NOMO-1 treated with DMSO at 0.1 percent for 48 hours (cell line): ENCODE results near the gene DOCK6.

ENCODE experiments used
- DNase-seq: peaks from one replicate; lab custom pipeline; 2025; ENCODE audit not compliant: unreplicated experiment; lab: John Stamatoyannopoulos, UW

The DOCK6 gene

GRCh38 chr19:11279505-11280236 is 17.3 kb upstream of the DOCK6 start:
- peak; percentile 64 for DNase-seq

- DNase-seq: no peak
Observed at GRCh38 chr19:11278670-11279069, 16.3 kb upstream of the DOCK6 start.

GRCh38 chr19:11274533-11275086 is 12.3 kb upstream of the DOCK6 start:
- DNase-seq: no peak

- DNase-seq: no peak
Observed at GRCh38 chr19:11273989-11274388, 11.7 kb upstream of the DOCK6 start.

- no peak for DNase-seq
Observed at GRCh38 chr19:11273296-11273695, 11.0 kb upstream of the DOCK6 start.

- DNase-seq: no peak
Observed at GRCh38 chr19:11269408-11269807, 7.1 kb upstream of the DOCK6 start.

GRCh38 chr19:11268783-11269267 is 6.5 kb upstream of the DOCK6 start:
- no peak for DNase-seq

- DNase-seq: no peak
Observed at GRCh38 chr19:11267316-11268085, 5.2 kb upstream of the DOCK6 start.

- no peak for DNase-seq
Observed at GRCh38 chr19:11265785-11266236, 3.5 kb upstream of the DOCK6 start.

- no peak for DNase-seq
Observed at GRCh38 chr19:11265177-11265784, 3.0 kb upstream of the DOCK6 start.

- no peak for DNase-seq
Observed at GRCh38 chr19:11264452-11265176, 2.3 kb upstream of the DOCK6 start.

- no peak for DNase-seq
Observed at GRCh38 chr19:11263726-11264125, 1.4 kb upstream of the DOCK6 start.

GRCh38 chr19:11261431-11261970 is 823 bp downstream of the DOCK6 start:
- DNase-seq: no peak

GRCh38 chr19:11260996-11261395 is 1.3 kb downstream of the DOCK6 start:
- no peak for DNase-seq

- DNase-seq: no peak
Observed at GRCh38 chr19:11257846-11258380, 4.4 kb downstream of the DOCK6 start.

GRCh38 chr19:11256189-11256588 is 6.1 kb downstream of the DOCK6 start:
- DNase-seq: no peak

GRCh38 chr19:11254666-11255065 is 7.7 kb downstream of the DOCK6 start:
- no peak for DNase-seq

- DNase-seq: no peak
Observed at GRCh38 chr19:11252665-11253355, 9.5 kb downstream of the DOCK6 start.

GRCh38 chr19:11251650-11252314 is 10.5 kb downstream of the DOCK6 start:
- DNase-seq: no peak
